HG02623 (cell line): ENCODE measurements around the gene C16orf92.
"Not testable (repeated sequence)": the region's sequence is repeated elsewhere in the genome, so short reads cannot be mapped to it uniquely, and the experiment has no call there.

Experiments used
- ATAC-seq: cut with Tn5 transposase; IDR thresholded peaks from one replicate; pipeline ENCODE4 v1.9.1; 2021; ENCODE audit warnings: moderate library complexity; ENCODE audit not compliant: unreplicated experiment

Gene C16orf92

GRCh38 chr16:30023586-30023985, 588 bp downstream of the C16orf92 start:
- ATAC-seq: no peak

- no peak for ATAC-seq
Measured at GRCh38 chr16:30024451-30024850, 1.5 kb downstream of the C16orf92 start.

- ATAC-seq: no peak
Measured at GRCh38 chr16:30025156-30025555, 2.2 kb downstream of the C16orf92 start.

GRCh38 chr16:30025574-30025973, 2.6 kb downstream of the C16orf92 start:
- ATAC-seq: no peak

- ATAC-seq: no peak
Measured at GRCh38 chr16:30026449-30026848, 3.5 kb downstream of the C16orf92 start.

- no peak for ATAC-seq
Measured at GRCh38 chr16:30027588-30028437, 4.8 kb downstream of the C16orf92 start.

GRCh38 chr16:30028438-30029076, 5.6 kb downstream of the C16orf92 start:
- ATAC-seq: no peak

GRCh38 chr16:30030011-30030685, 7.2 kb downstream of the C16orf92 start:
- no peak for ATAC-seq

- no peak for ATAC-seq
Measured at GRCh38 chr16:30030841-30031413, 7.9 kb downstream of the C16orf92 start, which contains the start of gene TLCD3B. Gene TLCD3B (minus strand): TSS chr16:30031271. CDS start chr16:30030527, 744 bp downstream.

- no peak for ATAC-seq
Measured at GRCh38 chr16:30031477-30031918, 8.5 kb downstream of the C16orf92 start.

GRCh38 chr16:30032083-30032819, 9.3 kb downstream of the C16orf92 start:
- ATAC-seq: no peak

- no peak for ATAC-seq
Measured at GRCh38 chr16:30033270-30033669, 10.3 kb downstream of the C16orf92 start.

GRCh38 chr16:30040221-30040620, 17.2 kb downstream of the C16orf92 start:
- no peak for ATAC-seq

- ATAC-seq: not testable (repeated sequence)
Measured at GRCh38 chr16:30040690-30041089, 17.7 kb downstream of the C16orf92 start.

GRCh38 chr16:30041841-30042240, 18.8 kb downstream of the C16orf92 start:
- ATAC-seq: no peak

- ATAC-seq: no peak
Measured at GRCh38 chr16:30046178-30046577, 23.2 kb downstream of the C16orf92 start.

GRCh38 chr16:30046588-30046987, 23.6 kb downstream of the C16orf92 start:
- no peak for ATAC-seq

- no peak for ATAC-seq
Measured at GRCh38 chr16:30049871-30050270, 26.9 kb downstream of the C16orf92 start.

GRCh38 chr16:30051518-30051917, 28.5 kb downstream of the C16orf92 start:
- no peak for ATAC-seq

GRCh38 chr16:30052671-30053372, 29.8 kb downstream of the C16orf92 start:
- no peak for ATAC-seq
